Measurements from ENCODE around the gene SRL.

GRCh38 chr16:4207229-4207628, 34.7 kb downstream of the SRL start:
- TF ChIP-seq CTCF (IDR thresholded peaks at IDR 0.05; ENCODE audit: low read depth, low read length, poor library complexity, severe bottlenecking) (no peak), EZH2phosphoT487 (IDR thresholded peaks at IDR 0.05; ENCODE audit: borderline replicate concordance, low read length) (no peak)

Data from DOHH2 (cell line).